ENCODE measurements around the gene GUSB. TPM values are rescaled to one million over a fixed set of nuclear protein-coding genes. Genes with fewer than 3 reads are reported as not detected.

GUSB gene
- total and polyA plus RNA-seq, 2 of the 8 experiments (the other 6 are each of a cell fraction or from before 2014, with no cell fraction given) = 43.6 to 71.3 TPM

GRCh38 chr7:65981965-65982792 is at the start of gene GUSB (continued):
- no peak for TF ChIP-seq NRF1 (IDR thresholded peaks at IDR 0.05; ENCODE audit: low read depth, low read length)
- 0 out of 2 replicates have a peak, but pooled peaks have one; percentile 47 for TF ChIP-seq SP4 (IDR thresholded peaks at IDR 0.05; ENCODE audit: low read length)
- TF ChIP-seq KDM4A (IDR thresholded peaks at IDR 0.05; ENCODE audit: low read depth, low read length, severe bottlenecking) = peak; percentile 83
- peak; percentile 80 for TF ChIP-seq USF2 (IDR thresholded peaks at IDR 0.05; ENCODE audit: low read length)
- no peak for TF ChIP-seq HDAC6 (IDR thresholded peaks at IDR 0.05; ENCODE audit: low read depth, low read length)
- TF ChIP-seq RFX5 (IDR thresholded peaks at IDR 0.05; ENCODE audit: borderline replicate concordance, low read depth, low read length) = no peak
- TF ChIP-seq RBBP5 (IDR thresholded peaks at IDR 0.05; ENCODE audit: borderline replicate concordance, low read depth, low read length) = no peak
- no peak for TF ChIP-seq SUZ12 (IDR thresholded peaks at IDR 0.05; ENCODE audit: low read length)
- TF ChIP-seq TBP (IDR thresholded peaks at IDR 0.05; ENCODE audit: low read depth, low read length) = peak; percentile 89
- TF ChIP-seq CEBPB (IDR thresholded peaks at IDR 0.05; ENCODE audit: low read depth, low read length) = peak; percentile 8; the same call in 1 of the 2 replicates
- TF ChIP-seq POLR2AphosphoS5 (IDR thresholded peaks at IDR 0.05; ENCODE audit: low read depth, low read length) = peak; percentile 67
- TF ChIP-seq SP1 (IDR thresholded peaks at IDR 0.05; ENCODE audit: low read depth, low read length) = peak; percentile 66
- no peak for TF ChIP-seq SP2 (IDR thresholded peaks at IDR 0.05; ENCODE audit: low read length)
- peak; percentile 96 for TF ChIP-seq MAX (IDR thresholded peaks at IDR 0.05)
- peak; percentile 92 for TF ChIP-seq ATF3 (IDR thresholded peaks at IDR 0.05; ENCODE audit: insufficient read depth, low read depth, low read length)
- no peak for TF ChIP-seq ZNF274 (IDR thresholded peaks at IDR 0.05; ENCODE audit: borderline replicate concordance, extremely low read depth, low read length)
- TF ChIP-seq CBX8 (IDR thresholded peaks at IDR 0.05; ENCODE audit: borderline replicate concordance, low read depth, low read length) = no peak
- TF ChIP-seq JUN (IDR thresholded peaks at IDR 0.05; ENCODE audit: low read depth, low read length) = no peak
- no peak for TF ChIP-seq SAP30 (IDR thresholded peaks at IDR 0.05; ENCODE audit: insufficient read depth, insufficient replicate concordance, low read length)
- TF ChIP-seq CHD2 (IDR thresholded peaks at IDR 0.05; ENCODE audit: low read length) = 0 out of 2 replicates have a peak, but pooled peaks have one; percentile 32
- TF ChIP-seq POU5F1 (IDR thresholded peaks at IDR 0.05; ENCODE audit: low read depth, low read length) = no peak
- TF ChIP-seq TAF1 (IDR thresholded peaks at IDR 0.05; ENCODE audit: low read depth, low read length) = peak; percentile 98
- no peak for TF ChIP-seq SIRT6 (IDR thresholded peaks at IDR 0.05; ENCODE audit: low read length)
- TF ChIP-seq CBX5 (IDR thresholded peaks at IDR 0.05; ENCODE audit: low read depth, low read length) = no peak

Data from H1 (cell line).